ENCODE data around the gene C9orf153. TPM values are rescaled to one million over a fixed set of nuclear protein-coding genes. Genes with fewer than 3 reads are reported as not detected.

C9orf153 gene
- total and polyA plus RNA-seq, 2 of the 13 experiments (the other 11 are each of a cell fraction or from before 2014, with no cell fraction given), result 0.17 to 0.44 TPM

DNA sequence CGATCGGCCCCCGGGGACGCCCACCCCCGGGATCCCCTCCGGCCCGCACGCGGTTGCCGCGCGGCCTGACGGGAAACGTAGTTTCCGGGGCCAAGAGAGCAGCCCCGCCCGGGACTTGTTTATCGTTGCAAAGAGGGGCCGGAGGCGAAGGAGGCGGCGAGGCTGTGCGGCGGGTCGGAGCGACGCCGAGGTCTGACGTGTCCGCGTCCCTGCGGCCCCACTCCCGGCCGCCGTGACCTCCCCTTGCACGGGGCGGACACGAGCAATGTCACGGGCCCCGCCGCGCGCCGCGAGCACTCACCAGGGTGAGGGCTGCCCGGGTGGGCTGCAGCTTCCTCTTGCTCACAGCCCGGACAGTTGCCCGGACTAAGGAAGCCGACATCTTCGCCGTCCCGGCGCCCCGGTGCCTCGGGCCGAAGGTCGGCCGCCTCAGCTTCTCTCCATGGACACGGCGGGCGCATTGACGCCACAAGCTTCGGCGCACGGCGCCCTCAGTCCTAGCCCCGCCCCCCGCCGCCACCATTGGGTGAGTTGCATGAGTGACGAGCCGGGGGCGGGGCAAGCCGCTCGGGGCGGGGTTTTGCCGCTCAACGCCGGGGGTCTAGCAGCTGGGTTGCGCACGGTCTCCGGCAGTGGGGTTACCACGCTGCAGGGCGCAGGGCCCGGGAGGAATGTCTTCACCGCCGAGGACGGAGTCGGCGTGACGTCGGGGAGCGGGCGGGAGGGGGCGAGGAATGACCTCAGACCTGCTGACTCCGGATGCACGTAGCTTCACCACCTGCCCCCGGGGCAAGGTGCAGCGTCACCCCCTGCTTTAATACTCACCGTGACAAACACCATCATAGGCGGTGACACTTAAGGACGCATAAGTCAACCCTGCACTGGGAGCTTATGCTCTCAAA is 22.9 kb upstream of the C9orf153 start, which contains the start of gene ISCA1 (continued):
- TF ChIP-seq AKAP8 (CRISPR knock-in tag; IDR thresholded peaks at IDR 0.05), result peak; percentile 65; the same call in 1 of the 2 replicates
- peak; percentile 37; the same call in 1 of the 2 replicates for TF ChIP-seq ELF3 (CRISPR knock-in tag; IDR thresholded peaks at IDR 0.05)
- peak; percentile 14; the same call in 1 of the 2 replicates for TF ChIP-seq ESRRA (CRISPR knock-in tag; IDR thresholded peaks at IDR 0.05; ENCODE audit: low read depth)
- TF ChIP-seq, protein P1, sequence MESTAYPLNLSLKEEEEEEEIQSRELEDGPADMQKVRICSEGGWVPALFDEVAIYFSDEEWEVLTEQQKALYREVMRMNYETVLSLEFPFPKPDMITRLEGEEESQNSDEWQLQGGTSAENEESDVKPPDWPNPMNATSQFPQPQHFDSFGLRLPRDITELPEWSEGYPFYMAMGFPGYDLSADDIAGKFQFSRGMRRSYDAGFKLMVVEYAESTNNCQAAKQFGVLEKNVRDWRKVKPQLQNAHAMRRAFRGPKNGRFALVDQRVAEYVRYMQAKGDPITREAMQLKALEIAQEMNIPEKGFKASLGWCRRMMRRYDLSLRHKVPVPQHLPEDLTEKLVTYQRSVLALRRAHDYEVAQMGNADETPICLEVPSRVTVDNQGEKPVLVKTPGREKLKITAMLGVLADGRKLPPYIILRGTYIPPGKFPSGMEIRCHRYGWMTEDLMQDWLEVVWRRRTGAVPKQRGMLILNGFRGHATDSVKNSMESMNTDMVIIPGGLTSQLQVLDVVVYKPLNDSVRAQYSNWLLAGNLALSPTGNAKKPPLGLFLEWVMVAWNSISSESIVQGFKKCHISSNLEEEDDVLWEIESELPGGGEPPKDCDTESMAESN (CRISPR knock-in tag; conservative IDR thresholded peaks at IDR 0.05), result peak; percentile 6; the same call in 1 of the 2 replicates
- peak; percentile 77; the same call in 1 of the 2 replicates for TF ChIP-seq ZNF75D (CRISPR knock-in tag; IDR thresholded peaks at IDR 0.05; ENCODE audit: borderline replicate concordance)
- TF ChIP-seq, protein P2, sequence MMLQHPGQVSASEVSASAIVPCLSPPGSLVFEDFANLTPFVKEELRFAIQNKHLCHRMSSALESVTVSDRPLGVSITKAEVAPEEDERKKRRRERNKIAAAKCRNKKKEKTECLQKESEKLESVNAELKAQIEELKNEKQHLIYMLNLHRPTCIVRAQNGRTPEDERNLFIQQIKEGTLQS (CRISPR knock-in tag; IDR thresholded peaks at IDR 0.05), result no peak; the same call in 1 of the 2 replicates
- peak; percentile 97 for TF ChIP-seq TAF1 (CRISPR knock-in tag; IDR thresholded peaks at IDR 0.05)
- TF ChIP-seq ZNF501 (CRISPR knock-in tag; IDR thresholded peaks at IDR 0.05), result peak; percentile 69
- TF ChIP-seq, protein P3, sequence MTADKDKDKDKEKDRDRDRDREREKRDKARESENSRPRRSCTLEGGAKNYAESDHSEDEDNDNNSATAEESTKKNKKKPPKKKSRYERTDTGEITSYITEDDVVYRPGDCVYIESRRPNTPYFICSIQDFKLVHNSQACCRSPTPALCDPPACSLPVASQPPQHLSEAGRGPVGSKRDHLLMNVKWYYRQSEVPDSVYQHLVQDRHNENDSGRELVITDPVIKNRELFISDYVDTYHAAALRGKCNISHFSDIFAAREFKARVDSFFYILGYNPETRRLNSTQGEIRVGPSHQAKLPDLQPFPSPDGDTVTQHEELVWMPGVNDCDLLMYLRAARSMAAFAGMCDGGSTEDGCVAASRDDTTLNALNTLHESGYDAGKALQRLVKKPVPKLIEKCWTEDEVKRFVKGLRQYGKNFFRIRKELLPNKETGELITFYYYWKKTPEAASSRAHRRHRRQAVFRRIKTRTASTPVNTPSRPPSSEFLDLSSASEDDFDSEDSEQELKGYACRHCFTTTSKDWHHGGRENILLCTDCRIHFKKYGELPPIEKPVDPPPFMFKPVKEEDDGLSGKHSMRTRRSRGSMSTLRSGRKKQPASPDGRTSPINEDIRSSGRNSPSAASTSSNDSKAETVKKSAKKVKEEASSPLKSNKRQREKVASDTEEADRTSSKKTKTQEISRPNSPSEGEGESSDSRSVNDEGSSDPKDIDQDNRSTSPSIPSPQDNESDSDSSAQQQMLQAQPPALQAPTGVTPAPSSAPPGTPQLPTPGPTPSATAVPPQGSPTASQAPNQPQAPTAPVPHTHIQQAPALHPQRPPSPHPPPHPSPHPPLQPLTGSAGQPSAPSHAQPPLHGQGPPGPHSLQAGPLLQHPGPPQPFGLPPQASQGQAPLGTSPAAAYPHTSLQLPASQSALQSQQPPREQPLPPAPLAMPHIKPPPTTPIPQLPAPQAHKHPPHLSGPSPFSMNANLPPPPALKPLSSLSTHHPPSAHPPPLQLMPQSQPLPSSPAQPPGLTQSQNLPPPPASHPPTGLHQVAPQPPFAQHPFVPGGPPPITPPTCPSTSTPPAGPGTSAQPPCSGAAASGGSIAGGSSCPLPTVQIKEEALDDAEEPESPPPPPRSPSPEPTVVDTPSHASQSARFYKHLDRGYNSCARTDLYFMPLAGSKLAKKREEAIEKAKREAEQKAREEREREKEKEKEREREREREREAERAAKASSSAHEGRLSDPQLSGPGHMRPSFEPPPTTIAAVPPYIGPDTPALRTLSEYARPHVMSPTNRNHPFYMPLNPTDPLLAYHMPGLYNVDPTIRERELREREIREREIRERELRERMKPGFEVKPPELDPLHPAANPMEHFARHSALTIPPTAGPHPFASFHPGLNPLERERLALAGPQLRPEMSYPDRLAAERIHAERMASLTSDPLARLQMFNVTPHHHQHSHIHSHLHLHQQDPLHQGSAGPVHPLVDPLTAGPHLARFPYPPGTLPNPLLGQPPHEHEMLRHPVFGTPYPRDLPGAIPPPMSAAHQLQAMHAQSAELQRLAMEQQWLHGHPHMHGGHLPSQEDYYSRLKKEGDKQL (CRISPR knock-in tag; IDR thresholded peaks at IDR 0.05; ENCODE audit: low read depth), result no peak; the same call in 1 of the 2 replicates
- peak; percentile 19 for TF ChIP-seq MED1 (CRISPR knock-in tag; IDR thresholded peaks at IDR 0.05)
- TF ChIP-seq, protein P4, sequence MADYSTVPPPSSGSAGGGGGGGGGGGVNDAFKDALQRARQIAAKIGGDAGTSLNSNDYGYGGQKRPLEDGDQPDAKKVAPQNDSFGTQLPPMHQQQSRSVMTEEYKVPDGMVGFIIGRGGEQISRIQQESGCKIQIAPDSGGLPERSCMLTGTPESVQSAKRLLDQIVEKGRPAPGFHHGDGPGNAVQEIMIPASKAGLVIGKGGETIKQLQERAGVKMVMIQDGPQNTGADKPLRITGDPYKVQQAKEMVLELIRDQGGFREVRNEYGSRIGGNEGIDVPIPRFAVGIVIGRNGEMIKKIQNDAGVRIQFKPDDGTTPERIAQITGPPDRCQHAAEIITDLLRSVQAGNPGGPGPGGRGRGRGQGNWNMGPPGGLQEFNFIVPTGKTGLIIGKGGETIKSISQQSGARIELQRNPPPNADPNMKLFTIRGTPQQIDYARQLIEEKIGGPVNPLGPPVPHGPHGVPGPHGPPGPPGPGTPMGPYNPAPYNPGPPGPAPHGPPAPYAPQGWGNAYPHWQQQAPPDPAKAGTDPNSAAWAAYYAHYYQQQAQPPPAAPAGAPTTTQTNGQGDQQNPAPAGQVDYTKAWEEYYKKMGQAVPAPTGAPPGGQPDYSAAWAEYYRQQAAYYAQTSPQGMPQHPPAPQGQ (CRISPR knock-in tag; IDR thresholded peaks at IDR 0.05; ENCODE audit: borderline replicate concordance), result no peak
- TF ChIP-seq PAX8 (CRISPR knock-in tag; IDR thresholded peaks at IDR 0.05; ENCODE audit: borderline replicate concordance), result peak; percentile 59; the same call in 1 of the 2 replicates
- TF ChIP-seq ISX (CRISPR knock-in tag; conservative IDR thresholded peaks at IDR 0.05), result no peak
- peak; percentile 51; the same call in 1 of the 2 replicates for TF ChIP-seq ZNF589 (CRISPR knock-in tag; conservative IDR thresholded peaks at IDR 0.05)
- TF ChIP-seq ATAD3A (CRISPR knock-in tag; IDR thresholded peaks at IDR 0.05), result no peak
- TF ChIP-seq, protein P5, sequence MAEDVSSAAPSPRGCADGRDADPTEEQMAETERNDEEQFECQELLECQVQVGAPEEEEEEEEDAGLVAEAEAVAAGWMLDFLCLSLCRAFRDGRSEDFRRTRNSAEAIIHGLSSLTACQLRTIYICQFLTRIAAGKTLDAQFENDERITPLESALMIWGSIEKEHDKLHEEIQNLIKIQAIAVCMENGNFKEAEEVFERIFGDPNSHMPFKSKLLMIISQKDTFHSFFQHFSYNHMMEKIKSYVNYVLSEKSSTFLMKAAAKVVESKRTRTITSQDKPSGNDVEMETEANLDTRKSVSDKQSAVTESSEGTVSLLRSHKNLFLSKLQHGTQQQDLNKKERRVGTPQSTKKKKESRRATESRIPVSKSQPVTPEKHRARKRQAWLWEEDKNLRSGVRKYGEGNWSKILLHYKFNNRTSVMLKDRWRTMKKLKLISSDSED (CRISPR knock-in tag; IDR thresholded peaks at IDR 0.05), result no peak
